ENCODE data around the gene C6orf58.

C6orf58 gene

GRCh38 chr6:127576874-127577273 is at the start of gene C6orf58:
Gene C6orf58 (plus strand): TSS chr6:127577174. CDS start chr6:127577186, 12 bp downstream.
- intact Hi-C loops (cut with DNase I): no loop called here
- no peak for DNase-seq

GRCh38 chr6:127533011-127533410 is 44.0 kb upstream of the C6orf58 start:
- intact Hi-C loops (cut with DNase I): loop anchor here (10.0 kb wide), 1 partner anchor 228 kb away; no protein-coding TSS in a partner anchor
- DNase-seq: no peak

GRCh38 chr6:127533736-127534135 is 43.2 kb upstream of the C6orf58 start:
- DNase-seq: no peak
- intact Hi-C loops (cut with DNase I): loop anchor here (10.0 kb wide), 1 partner anchor 229 kb away; no protein-coding TSS in a partner anchor

- no peak for DNase-seq
- intact Hi-C loops (cut with DNase I): loop anchor here (2.0 to 10.0 kb wide), 2 partner anchors 74 to 234 kb away; no protein-coding TSS in a partner anchor
Measured at GRCh38 chr6:127538750-127539264, 38.2 kb upstream of the C6orf58 start.

- intact Hi-C loops (cut with DNase I): loop anchor here (2.0 to 10.0 kb wide), 2 partner anchors 74 to 234 kb away; no protein-coding TSS in a partner anchor
- DNase-seq: no peak
Measured at GRCh38 chr6:127539272-127539671, 37.7 kb upstream of the C6orf58 start.

- peak in 3 of 42 donors; percentile 16 to 20 (median 18) for DNase-seq
- intact Hi-C loops (cut with DNase I): no loop called here
Measured at GRCh38 chr6:127547215-127547614, 29.8 kb upstream of the C6orf58 start.

GRCh38 chr6:127547904-127548649 is 28.9 kb upstream of the C6orf58 start:
- intact Hi-C loops (cut with DNase I): no loop called here
- DNase-seq: no peak

GRCh38 chr6:127550403-127550802 is 26.6 kb upstream of the C6orf58 start:
- no peak for DNase-seq
- intact Hi-C loops (cut with DNase I): no loop called here

- peak in 18 of 42 donors; percentile 7 to 52 (median 20) for DNase-seq
- intact Hi-C loops (cut with DNase I): no loop called here
Measured at GRCh38 chr6:127554435-127555006, 22.5 kb upstream of the C6orf58 start.

GRCh38 chr6:127561660-127562059 is 15.3 kb upstream of the C6orf58 start:
- intact Hi-C loops (cut with DNase I): no loop called here
- no peak for DNase-seq

GRCh38 chr6:127564761-127565160 is 12.2 kb upstream of the C6orf58 start:
- DNase-seq: no peak
- intact Hi-C loops (cut with DNase I): no loop called here

- no peak for DNase-seq
- intact Hi-C loops (cut with DNase I): no loop called here
Measured at GRCh38 chr6:127566119-127566518, 10.9 kb upstream of the C6orf58 start.

GRCh38 chr6:127566651-127567050 is 10.3 kb upstream of the C6orf58 start:
- intact Hi-C loops (cut with DNase I): no loop called here
- DNase-seq: no peak

- DNase-seq: no peak
- intact Hi-C loops (cut with DNase I): no loop called here
Measured at GRCh38 chr6:127567476-127567875, 9.5 kb upstream of the C6orf58 start.

GRCh38 chr6:127570739-127571389 is 6.1 kb upstream of the C6orf58 start:
- no peak for DNase-seq
- intact Hi-C loops (cut with DNase I): no loop called here

- intact Hi-C loops (cut with DNase I): no loop called here
Measured at GRCh38 chr6:127578900-127579299, 1.9 kb downstream of the C6orf58 start.

GRCh38 chr6:127581576-127581975 is 4.6 kb downstream of the C6orf58 start:
- no peak for DNase-seq
- intact Hi-C loops (cut with DNase I): no loop called here

More at GRCh38 chr6:127578900-127579299, 1.9 kb downstream of the C6orf58 start:
- no peak for DNase-seq

- DNase-seq: no peak
- intact Hi-C loops (cut with DNase I): no loop called here
Measured at GRCh38 chr6:127582777-127583462, 5.9 kb downstream of the C6orf58 start.

GRCh38 chr6:127585123-127585522 is 8.1 kb downstream of the C6orf58 start:
- intact Hi-C loops (cut with DNase I): no loop called here
- no peak for DNase-seq
